Measurements from ENCODE around the gene OR2T5.
"Not testable (repeated sequence)": the region's sequence is repeated elsewhere in the genome, so short reads cannot be mapped to it uniquely, and the experiment has no call there.

DNA sequence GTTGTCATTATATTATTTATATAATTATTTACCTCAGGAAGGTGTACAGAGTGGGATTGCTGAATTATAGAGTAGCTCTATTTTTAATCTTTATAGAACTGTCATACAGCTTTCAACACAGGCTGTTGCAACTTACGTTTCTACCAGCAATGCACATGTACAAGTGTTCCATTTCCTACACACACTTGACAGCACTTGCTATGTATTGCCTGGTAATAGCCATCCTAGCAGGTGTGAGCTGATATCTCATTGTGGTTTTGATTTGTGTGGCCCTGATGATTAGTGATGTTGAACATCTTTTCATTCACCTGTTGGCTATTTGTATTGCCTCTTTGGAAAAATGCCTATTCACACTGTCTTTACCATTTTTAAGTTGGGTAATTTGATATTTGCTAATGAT, 12.7 kb upstream of the OR2T5 start:
- not testable (repeated sequence) for TF ChIP-seq POLR2A, CTCF, POLR2AphosphoS5, EP300 (IDR thresholded peaks at IDR 0.05)

All from upper lobe of left lung (tissue), 4 donors.